BLaER1 (cell line): ENCODE measurements around the gene HOXC5.

ENCODE experiments used
- H3K27ac ChIP-seq: shearing (Covaris generic); formaldehyde crosslinking; 2 replicates; pipeline ENCODE4 v1.8.1; 2022
- H3K27me3 ChIP-seq: shearing (Covaris generic); formaldehyde crosslinking; 2 replicates; pipeline ENCODE4 v1.8.1; 2022
- H3K36me3 ChIP-seq: shearing (Covaris generic); formaldehyde crosslinking; 2 replicates; pipeline ENCODE4 v1.8.1; 2022
- H3K4me1 ChIP-seq: shearing (Covaris generic); formaldehyde crosslinking; 2 replicates; pipeline ENCODE4 v1.8.1; 2022
- H3K4me2 ChIP-seq: shearing (Covaris generic); formaldehyde crosslinking; 2 replicates; pipeline ENCODE4 v1.8.1; 2022
- H3K4me3 ChIP-seq: shearing (Covaris generic); formaldehyde crosslinking; 2 replicates; pipeline ENCODE4 v1.8.1; 2022
- H3K9ac ChIP-seq: shearing (Covaris generic); formaldehyde crosslinking; 2 replicates; pipeline ENCODE4 v1.8.1; 2022
- H3K9me3 ChIP-seq: shearing (Covaris generic); formaldehyde crosslinking; 2 replicates; pipeline ENCODE4 v1.8.1; 2022
- H4K20me1 ChIP-seq: shearing (Covaris generic); formaldehyde crosslinking; 2 replicates; pipeline ENCODE4 v1.8.1; 2022
- Cebpa-rat ChIP-seq: shearing (Covaris generic); IDR thresholded peaks from 2 replicates; pipeline ENCODE4 v1.8.1; 2022

HOXC5 gene

DNA sequence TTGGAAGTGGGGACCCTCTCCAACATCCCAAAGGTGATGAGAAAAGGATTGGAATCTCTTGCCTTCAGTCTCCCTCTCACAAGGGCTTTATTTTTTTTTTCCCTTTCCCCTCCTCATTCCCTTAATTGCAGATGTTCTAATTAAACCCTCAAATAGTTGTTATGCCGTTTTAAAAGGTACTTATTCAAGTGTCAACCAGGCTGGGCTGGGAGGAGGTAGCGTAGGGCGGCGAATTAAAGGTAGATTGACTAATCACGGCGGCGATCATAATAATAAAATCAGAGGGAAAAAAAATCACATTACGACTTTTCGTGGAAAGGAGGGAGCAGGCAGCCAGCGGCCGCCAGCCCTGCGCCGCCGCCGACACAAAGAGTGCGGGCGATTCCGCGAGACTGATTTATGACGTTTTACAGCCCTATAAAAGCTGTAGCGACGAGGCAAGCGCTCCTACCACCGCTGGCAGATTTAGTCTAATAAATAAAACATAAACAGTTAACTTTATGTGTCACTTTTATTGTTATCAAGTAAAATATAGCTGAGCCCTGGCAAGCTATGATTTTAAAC, 19.1 kb downstream of the HOXC5 start:
- H3K36me3 ChIP-seq: no peaks in the 10 kb centered on the region
- no peaks in the 10 kb centered on the region for H3K4me1 ChIP-seq
- H3K27me3 ChIP-seq: peaks cover 100% of the 10 kb centered on the region
- peaks cover 83% of the 10 kb centered on the region for H4K20me1 ChIP-seq
- no peak overlapping the region for H3K9ac ChIP-seq
- H3K4me3 ChIP-seq: no peak overlapping the region
- TF ChIP-seq Cebpa-rat: no peak
- no peak overlapping the region for H3K27ac ChIP-seq
- no peak overlapping the region for H3K4me2 ChIP-seq
- peaks cover 38% of the 10 kb centered on the region for H3K9me3 ChIP-seq

- H3K4me1 ChIP-seq: no peaks in the 10 kb centered on the region
- no peak for TF ChIP-seq Cebpa-rat
- H3K27me3 ChIP-seq: peaks cover 100% of the 10 kb centered on the region
- H3K9me3 ChIP-seq: peaks cover 32% of the 10 kb centered on the region
- no peak overlapping the region for H3K9ac ChIP-seq
- peaks cover 83% of the 10 kb centered on the region for H4K20me1 ChIP-seq
- H3K27ac ChIP-seq: no peak overlapping the region
- no peak overlapping the region for H3K4me3 ChIP-seq
- H3K36me3 ChIP-seq: no peaks in the 10 kb centered on the region
- H3K4me2 ChIP-seq: no peak overlapping the region
Observed at GRCh38 chr12:54052438-54053002, 19.7 kb downstream of the HOXC5 start.

DNA sequence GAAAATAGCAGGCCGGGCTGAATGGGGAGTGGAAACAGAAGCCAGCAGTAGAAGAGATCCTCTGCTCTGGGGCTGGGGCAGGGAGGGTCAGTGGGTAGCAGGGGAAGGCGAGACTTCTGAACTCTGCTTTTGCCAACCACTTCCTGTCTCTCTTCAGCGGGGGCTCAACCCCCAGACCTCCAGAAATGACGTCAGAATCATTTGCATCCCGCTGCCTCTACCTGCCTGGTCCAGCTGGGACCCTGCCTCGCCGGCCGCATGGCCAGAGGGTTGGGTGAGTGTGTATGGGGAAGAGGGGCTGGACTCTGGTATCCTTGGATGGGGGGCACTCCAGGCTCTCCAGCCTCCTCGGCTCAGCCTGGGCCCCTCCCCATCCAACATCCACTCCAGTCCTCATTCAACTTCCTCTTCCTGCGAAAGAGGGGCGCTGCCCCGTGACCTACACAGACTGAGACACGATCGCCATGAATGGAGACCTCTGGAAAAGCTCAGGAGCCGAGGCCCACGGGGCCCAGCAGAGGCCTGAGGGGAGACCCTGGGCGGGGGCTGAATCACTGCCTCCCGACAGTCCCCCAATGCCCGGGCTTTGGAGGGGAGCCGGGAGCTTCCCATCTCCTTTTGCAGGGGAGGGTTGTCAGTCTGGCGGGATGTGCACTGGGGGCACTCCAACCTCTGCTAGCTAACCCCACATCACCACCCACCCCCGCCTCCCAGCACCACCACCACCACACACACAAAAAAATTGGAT, 20.3 kb downstream of the HOXC5 start:
- Histone ChIP-seq H3K36me3 (no peaks in the 10 kb centered on the region), H3K4me1 (no peaks in the 10 kb centered on the region), H3K4me2 (no peak overlapping the region), H3K4me3 (no peak overlapping the region), H3K27ac (no peak overlapping the region), H3K9me3 (peaks cover 26% of the 10 kb centered on the region), H4K20me1 (peaks cover 83% of the 10 kb centered on the region), H3K9ac (no peak overlapping the region), H3K27me3 (peaks cover 100% of the 10 kb centered on the region)
- no peak for TF ChIP-seq Cebpa-rat

- Histone ChIP-seq H4K20me1 (peaks cover 83% of the 10 kb centered on the region), H3K4me2 (no peak within 1 kb of the TSS), H3K4me1 (no peaks in the 10 kb centered on the region), H3K9ac (no peak within 1 kb of the TSS), H3K36me3 (no peaks in the 10 kb centered on the region), H3K27ac (no peak within 1 kb of the TSS), H3K9me3 (peaks cover 22% of the 10 kb centered on the region), H3K27me3 (peaks cover 100% of the 10 kb centered on the region), H3K4me3 (no peak within 1 kb of the TSS)
- TF ChIP-seq Cebpa-rat: no peak
Observed at GRCh38 chr12:54053751-54054741, 21.2 kb downstream of the HOXC5 start, which contains the start of gene HOXC4. HOXC4 (plus strand) TSS chr12:54053835; CDS start chr12:54053923, 88 bp downstream.

GRCh38 chr12:54054742-54055194, 21.9 kb downstream of the HOXC5 start:
- no peak for TF ChIP-seq Cebpa-rat
- Histone ChIP-seq H3K4me2 (no peak overlapping the region), H3K4me1 (no peaks in the 10 kb centered on the region), H3K27me3 (peaks cover 100% of the 10 kb centered on the region), H3K27ac (no peak overlapping the region), H3K36me3 (no peaks in the 10 kb centered on the region), H3K9me3 (peaks cover 22% of the 10 kb centered on the region), H3K4me3 (no peak overlapping the region), H4K20me1 (peaks cover 84% of the 10 kb centered on the region), H3K9ac (no peak overlapping the region)

- Histone ChIP-seq H3K27me3 (peaks cover 100% of the 10 kb centered on the region), H3K27ac (no peak overlapping the region), H3K4me2 (no peak overlapping the region)
Observed at GRCh38 chr12:54055552-54055951, 22.7 kb downstream of the HOXC5 start.

GRCh38 chr12:54056110-54056509, 23.3 kb downstream of the HOXC5 start:
- Histone ChIP-seq H3K9ac (no peak overlapping the region), H3K27ac (no peak overlapping the region), H3K4me1 (no peaks in the 10 kb centered on the region), H3K36me3 (no peaks in the 10 kb centered on the region), H3K9me3 (peaks cover 22% of the 10 kb centered on the region), H3K4me2 (no peak overlapping the region), H3K27me3 (peaks cover 100% of the 10 kb centered on the region), H4K20me1 (peaks cover 84% of the 10 kb centered on the region), H3K4me3 (no peak overlapping the region)
- no peak for TF ChIP-seq Cebpa-rat

More at GRCh38 chr12:54055552-54055951, 22.7 kb downstream of the HOXC5 start:
- Histone ChIP-seq H3K9ac (no peak overlapping the region), H3K4me3 (no peak overlapping the region), H3K4me1 (no peaks in the 10 kb centered on the region), H4K20me1 (peaks cover 84% of the 10 kb centered on the region), H3K9me3 (peaks cover 22% of the 10 kb centered on the region), H3K36me3 (no peaks in the 10 kb centered on the region)
- no peak for TF ChIP-seq Cebpa-rat

GRCh38 chr12:54058128-54058768, 25.4 kb downstream of the HOXC5 start:
- Histone ChIP-seq H3K9me3 (peaks cover 8% of the 10 kb centered on the region), H3K4me2 (no peak overlapping the region), H3K9ac (no peak overlapping the region), H3K36me3 (no peaks in the 10 kb centered on the region), H3K4me3 (no peak overlapping the region), H3K27me3 (peaks cover 100% of the 10 kb centered on the region), H3K4me1 (no peaks in the 10 kb centered on the region), H3K27ac (no peak overlapping the region), H4K20me1 (peaks cover 72% of the 10 kb centered on the region)
- TF ChIP-seq Cebpa-rat: no peak

- Histone ChIP-seq H3K4me1 (no peaks in the 10 kb centered on the region), H3K36me3 (no peaks in the 10 kb centered on the region), H3K9me3 (no peaks in the 10 kb centered on the region), H3K27ac (no peak overlapping the region), H3K9ac (no peak overlapping the region), H3K4me3 (no peak overlapping the region), H4K20me1 (peaks cover 69% of the 10 kb centered on the region), H3K27me3 (peaks cover 100% of the 10 kb centered on the region), H3K4me2 (no peak overlapping the region)
- TF ChIP-seq Cebpa-rat: no peak
Observed at GRCh38 chr12:54059668-54060067, 26.8 kb downstream of the HOXC5 start.
